OCI-LY1 (cell line): ENCODE data around the gene PHLPP1.

Experiments
- EZH2 ChIP-seq: fragments of 200-600 bp; sonication (generic), shearing (Covaris generic); IDR thresholded peaks from 2 replicates; pipeline ENCODE4 v1.8.0; 2017; ENCODE audit warnings: borderline replicate concordance, mixed run types, mild to moderate bottlenecking, antibody characterized with exemption, low read length, moderate library complexity, mixed read lengths
- TF ChIP-seq, protein P1 (sequence below): fragments of 200-600 bp; sonication (generic), shearing (Covaris generic); IDR thresholded peaks from 2 replicates; pipeline ENCODE4 v1.5.1; 2017; ENCODE audit warnings: mild to moderate bottlenecking, antibody characterized with exemption, low read length, moderate library complexity, mixed read lengths

DNA sequence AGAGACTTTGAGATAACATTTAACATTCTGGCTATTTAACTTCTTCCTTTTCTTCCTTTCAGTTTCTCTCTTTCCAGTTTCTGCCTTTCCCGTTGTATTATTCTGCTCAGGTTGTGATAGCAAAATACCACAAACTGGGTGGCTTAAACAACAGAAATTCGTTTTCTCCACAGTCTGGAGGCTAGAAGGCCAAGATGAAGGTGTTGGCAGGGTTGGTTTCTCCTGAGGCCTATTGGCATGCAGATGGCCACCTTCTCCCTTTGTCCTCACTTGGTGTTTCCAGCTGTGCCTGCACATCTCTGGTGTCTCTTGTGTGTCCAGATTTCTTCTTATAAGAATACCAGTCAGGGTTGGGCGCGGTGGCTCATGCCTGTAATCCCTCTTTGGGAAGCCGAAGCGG lies 34.0 kb downstream of the PHLPP1 start:
- TF ChIP-seq, protein P1, sequence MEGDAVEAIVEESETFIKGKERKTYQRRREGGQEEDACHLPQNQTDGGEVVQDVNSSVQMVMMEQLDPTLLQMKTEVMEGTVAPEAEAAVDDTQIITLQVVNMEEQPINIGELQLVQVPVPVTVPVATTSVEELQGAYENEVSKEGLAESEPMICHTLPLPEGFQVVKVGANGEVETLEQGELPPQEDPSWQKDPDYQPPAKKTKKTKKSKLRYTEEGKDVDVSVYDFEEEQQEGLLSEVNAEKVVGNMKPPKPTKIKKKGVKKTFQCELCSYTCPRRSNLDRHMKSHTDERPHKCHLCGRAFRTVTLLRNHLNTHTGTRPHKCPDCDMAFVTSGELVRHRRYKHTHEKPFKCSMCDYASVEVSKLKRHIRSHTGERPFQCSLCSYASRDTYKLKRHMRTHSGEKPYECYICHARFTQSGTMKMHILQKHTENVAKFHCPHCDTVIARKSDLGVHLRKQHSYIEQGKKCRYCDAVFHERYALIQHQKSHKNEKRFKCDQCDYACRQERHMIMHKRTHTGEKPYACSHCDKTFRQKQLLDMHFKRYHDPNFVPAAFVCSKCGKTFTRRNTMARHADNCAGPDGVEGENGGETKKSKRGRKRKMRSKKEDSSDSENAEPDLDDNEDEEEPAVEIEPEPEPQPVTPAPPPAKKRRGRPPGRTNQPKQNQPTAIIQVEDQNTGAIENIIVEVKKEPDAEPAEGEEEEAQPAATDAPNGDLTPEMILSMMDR = no peak
- no peak for TF ChIP-seq EZH2
